Natural killer cell (primary cell): ENCODE measurements around the gene KCTD16. TPM values are rescaled to one million over a fixed set of nuclear protein-coding genes. Genes with fewer than 3 reads are reported as not detected.

ENCODE experiments used
- ATAC-seq, 3 donors: fragments of 150-1000 bp in 2 of 3; fragments of 200-7000 bp in 1 of 3; cut with Tn5 transposase; 1 replicate in 1 of 3; 2 replicates in 2 of 3; pipeline ENCODE4 v1.10.0; 2021; ENCODE audit warnings: mild to moderate bottlenecking in 2 of 3, moderate library complexity in 2 of 3
- DNase-seq, 2 donors: peaks; one replicate each; pipeline versions ENCODE4 v3.0.0 to v3.0.0-alpha.2; 2013 to 2021; ENCODE audit warnings: mixed read lengths in 1 of 2
- H3K27ac ChIP-seq: one replicate; pipeline ENCODE4 v1.5.1; 2013; ENCODE audit warnings: mild to moderate bottlenecking, low read length
- H3K27me3 ChIP-seq: one replicate; pipeline ENCODE4 v1.6.1; 2013; ENCODE audit warnings: low read length; ENCODE audit not compliant: control insufficient read depth, insufficient read depth
- H3K36me3 ChIP-seq: one replicate; pipeline ENCODE4 v1.6.1; 2013; ENCODE audit warnings: low read length; ENCODE audit not compliant: control insufficient read depth, insufficient read depth
- H3K4me1 ChIP-seq: one replicate; pipeline ENCODE4 v1.6.1; 2013; ENCODE audit warnings: low read length; ENCODE audit not compliant: control insufficient read depth, insufficient read depth
- H3K4me3 ChIP-seq: one replicate; pipeline ENCODE4 v1.5.1; 2013; ENCODE audit warnings: low read length
- H3K9me3 ChIP-seq: one replicate; pipeline ENCODE4 v1.6.1; 2013; ENCODE audit warnings: low read length; ENCODE audit not compliant: control insufficient read depth, insufficient read depth
- H3K27ac Mint-ChIP-seq, 2 donors: one replicate each; pipeline ENCODE4 v1.8.0; 2022; ENCODE audit warnings: mild to moderate bottlenecking in 2 of 2, mixed read lengths in 2 of 2, moderate library complexity in 1 of 2
- H3K27me3 Mint-ChIP-seq, 2 donors: one replicate each; pipeline ENCODE4 v1.8.0; 2022; ENCODE audit warnings: low read depth in 2 of 2, mixed read lengths in 2 of 2
- H3K36me3 Mint-ChIP-seq: one replicate; pipeline ENCODE4 v1.8.0; 2022; ENCODE audit warnings: mixed read lengths
- H3K4me1 Mint-ChIP-seq, 2 donors: one replicate each; pipeline ENCODE4 v1.8.0; 2022; ENCODE audit warnings: mixed read lengths in 2 of 2
- H3K4me3 Mint-ChIP-seq: one replicate; pipeline ENCODE4 v1.8.0; 2022; ENCODE audit warnings: mild to moderate bottlenecking, moderate library complexity, mixed read lengths
- H3K9me3 Mint-ChIP-seq, 2 donors: one replicate each; pipeline ENCODE4 v1.8.0; 2022; ENCODE audit warnings: mixed read lengths in 2 of 2
- CTCF ChIP-seq: fragments of 200-600 bp; IDR thresholded peaks from one replicate; pipeline ENCODE4 v1.8.0; 2022; ENCODE audit warnings: antibody characterized with exemption
- WGBS: methylation state at CpG from one replicate; pipeline ENCODE4 v1.1.7; 2013; ENCODE audit warnings: missing lambda C conversion rate; ENCODE audit not compliant: insufficient coverage; 5-methylcytosine and 5-hydroxymethylcytosine counted together
- intact Hi-C: fragments of 100-400 bp; cut with micrococcal nuclease; formaldehyde crosslinking; loops from one replicate; pipeline ENCODE4 v1.14.2; 2022
- total RNA-seq, 4 donors: library from RNA; stranded (reverse); fragments of 120-200 nt in 1 of 4; gene quantifications; one replicate each; pipeline versions ENCODE4 v1.2.3 to v1.2.4, GENCODE V29; 2013 to 2022

Gene KCTD16
- total RNA-seq, 3 donors from 2014 or later (not counting 1 experiment from before 2014, with no cell fraction given): 0.16 TPM; not detected in 2

GRCh38 chr5:144284036-144284435, 113.4 kb downstream of the KCTD16 start:
- H3K4me1 Mint-ChIP-seq: no peaks in the 10 kb centered on the region
- H3K9me3 Mint-ChIP-seq: peaks cover 0 to 2% of the 10 kb centered on the region in 2 donors

DNA sequence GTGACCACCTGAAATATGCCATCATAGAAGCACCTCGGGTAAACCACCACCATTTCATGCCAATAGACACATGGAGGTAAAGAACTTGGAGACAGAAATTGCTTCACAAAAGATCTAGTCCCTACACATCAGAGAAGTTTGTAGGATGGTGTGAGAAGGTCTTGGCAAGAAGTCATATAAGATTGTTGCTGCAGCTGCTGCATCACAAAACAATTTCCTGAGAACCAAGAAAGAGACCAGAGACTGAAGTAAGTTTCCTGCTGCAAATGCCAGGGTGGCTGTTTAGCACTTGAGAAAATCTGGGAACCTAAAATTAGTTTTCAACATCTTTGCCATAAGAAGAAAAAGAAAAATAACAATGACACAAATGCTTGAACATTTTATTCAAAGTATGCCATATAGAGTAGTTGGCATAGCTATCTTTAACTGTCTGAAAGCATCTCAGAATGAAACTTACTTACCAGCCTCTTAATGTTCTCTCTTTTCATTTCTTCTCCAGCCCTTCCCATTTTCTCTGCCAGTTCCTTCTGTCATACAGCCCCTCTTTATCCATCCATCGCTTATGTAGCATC, 114.3 kb downstream of the KCTD16 start:
- no peak overlapping the region for H3K4me3 ChIP-seq
- H3K4me3 Mint-ChIP-seq: no peak overlapping the region
- H3K27ac Mint-ChIP-seq: no peak overlapping the region
- H3K9me3 ChIP-seq: no peaks in the 10 kb centered on the region
- no peaks in the 10 kb centered on the region for H3K36me3 Mint-ChIP-seq
- no peaks in the 10 kb centered on the region for H3K27me3 ChIP-seq
- no peak for TF ChIP-seq CTCF
- H3K36me3 ChIP-seq: no peaks in the 10 kb centered on the region
- no peak overlapping the region for H3K27ac ChIP-seq
- no peak for ATAC-seq
- no peaks in the 10 kb centered on the region for H3K4me1 Mint-ChIP-seq
- peaks cover 0 to 2% of the 10 kb centered on the region in 2 donors for H3K9me3 Mint-ChIP-seq
- WGBS: 88% methylated on average over 1 of the region's 2 CpGs
- intact Hi-C loops: no loop called here
- no peaks in the 10 kb centered on the region for H3K4me1 ChIP-seq
- H3K27me3 Mint-ChIP-seq: no peaks in the 10 kb centered on the region
- no peak for DNase-seq

More at GRCh38 chr5:144284036-144284435, 113.4 kb downstream of the KCTD16 start:
- no peak for ATAC-seq
- no peak overlapping the region for H3K4me3 ChIP-seq
- DNase-seq: no peak
- no peak for TF ChIP-seq CTCF
- H3K9me3 ChIP-seq: no peaks in the 10 kb centered on the region
- 100% methylated on average over 1 of the region's 2 CpGs for WGBS
- H3K36me3 ChIP-seq: no peaks in the 10 kb centered on the region
- Mint-ChIP-seq H3K36me3 (no peaks in the 10 kb centered on the region), H3K27ac (no peak overlapping the region), H3K4me3 (no peak overlapping the region), H3K27me3 (no peaks in the 10 kb centered on the region)
- H3K27me3 ChIP-seq: no peaks in the 10 kb centered on the region
- no peak overlapping the region for H3K27ac ChIP-seq
- intact Hi-C loops: no loop called here
- H3K4me1 ChIP-seq: no peaks in the 10 kb centered on the region

DNA sequence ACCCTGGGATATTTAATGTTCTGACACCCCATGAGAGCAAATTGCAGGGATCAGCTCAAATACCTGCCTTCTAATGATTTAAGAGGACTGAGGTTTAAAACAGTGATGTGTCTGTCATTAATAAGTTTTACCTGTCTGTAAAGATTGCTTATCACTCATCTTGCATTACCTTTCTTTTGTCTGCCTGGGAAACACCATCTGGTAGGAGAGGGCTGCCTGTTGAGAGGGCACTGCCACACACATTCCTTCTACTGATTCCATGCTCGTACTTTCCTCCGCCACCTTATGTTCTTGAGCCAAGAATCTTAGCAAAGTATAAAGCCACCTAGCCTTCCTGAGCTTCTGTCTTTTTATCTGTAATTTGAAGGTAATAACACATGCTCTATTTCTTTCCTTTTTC, 118.6 kb downstream of the KCTD16 start:
- Histone ChIP-seq H3K4me3 (no peak overlapping the region), H3K4me1 (no peaks in the 10 kb centered on the region), H3K36me3 (no peaks in the 10 kb centered on the region), H3K9me3 (no peaks in the 10 kb centered on the region), H3K27ac (no peak overlapping the region), H3K27me3 (peaks cover 2% of the 10 kb centered on the region)
- 89% methylated on average over 2 of the region's 2 CpGs for WGBS
- TF ChIP-seq CTCF: no peak
- DNase-seq: no peak
- no peak for ATAC-seq
- Mint-ChIP-seq H3K9me3 (peaks cover 0 to 3% of the 10 kb centered on the region in 2 donors), H3K27me3 (no peaks in the 10 kb centered on the region), H3K36me3 (no peaks in the 10 kb centered on the region), H3K4me1 (no peaks in the 10 kb centered on the region), H3K27ac (no peak overlapping the region), H3K4me3 (no peak overlapping the region)
- intact Hi-C loops: no loop called here

GRCh38 chr5:144292029-144292428, 121.4 kb downstream of the KCTD16 start:
- Histone ChIP-seq H3K27ac (no peak overlapping the region), H3K4me1 (no peaks in the 10 kb centered on the region), H3K4me3 (no peak overlapping the region), H3K36me3 (no peaks in the 10 kb centered on the region), H3K27me3 (peaks cover 2% of the 10 kb centered on the region), H3K9me3 (no peaks in the 10 kb centered on the region)
- TF ChIP-seq CTCF: no peak
- Mint-ChIP-seq H3K27ac (no peak overlapping the region), H3K9me3 (peaks cover 0 to 5% of the 10 kb centered on the region in 2 donors), H3K4me1 (no peaks in the 10 kb centered on the region), H3K36me3 (no peaks in the 10 kb centered on the region), H3K4me3 (no peak overlapping the region), H3K27me3 (no peaks in the 10 kb centered on the region)
- intact Hi-C loops: no loop called here
- DNase-seq (no peak), ATAC-seq (no peak)
